Measurements from ENCODE around the gene CALN1.
"Not testable (repeated sequence)": the region's sequence is repeated elsewhere in the genome, so short reads cannot be mapped to it uniquely, and the experiment has no call there.

Gene CALN1

GRCh38 chr7:71752171-71752935, 659.8 kb downstream of the CALN1 start:
- DNase-seq (ENCODE audit: low read depth, low spot score), result no peak

GRCh38 chr7:71750290-71750689, 661.8 kb downstream of the CALN1 start:
- DNase-seq (ENCODE audit: low read depth, low spot score), result no peak

- DNase-seq (ENCODE audit: low read depth, low spot score), result no peak
These were observed 666.1 kb downstream of the CALN1 start for GRCh38 chr7:71746006-71746405.

- DNase-seq (ENCODE audit: low read depth, low spot score), result no peak
These were observed 672.0 kb downstream of the CALN1 start for GRCh38 chr7:71740174-71740560.

GRCh38 chr7:71739520-71740173, 672.5 kb downstream of the CALN1 start:
- DNase-seq (ENCODE audit: low read depth, low spot score), result no peak

- DNase-seq (ENCODE audit: low read depth, low spot score), result not testable (repeated sequence)
These were observed 674.1 kb downstream of the CALN1 start for GRCh38 chr7:71737931-71738540.

- DNase-seq (ENCODE audit: low read depth, low spot score), result no peak
These were observed 676.1 kb downstream of the CALN1 start for GRCh38 chr7:71735961-71736556.

GRCh38 chr7:71733107-71733870, 678.8 kb downstream of the CALN1 start:
- DNase-seq (ENCODE audit: low read depth, low spot score), result peak; percentile 27

- no peak for DNase-seq (ENCODE audit: low read depth, low spot score)
These were observed 680.4 kb downstream of the CALN1 start for GRCh38 chr7:71731740-71732139.

Data from activated naive CD8-positive, alpha-beta T cell treated with anti-CD3 and anti-CD28 coated beads, Interleukin-2, amount 50 U/mL, for 16 hours (primary cell).